Kidney (tissue), 14 donors: ENCODE results near the gene SPTBN5. TPM values are rescaled to one million over a fixed set of nuclear protein-coding genes. Genes with fewer than 3 reads are reported as not detected.
A peak's percentile ranks its signal among the peaks of the same experiment; 100 is the strongest.

Experiments
- DNase-seq, 5 donors: peaks; one replicate each; pipeline ENCODE4 v3.0.0-alpha.2; 2013 to 2020
- FAIRE-seq: peaks from 2 replicates; lab custom pipeline; 2012; peaks lifted over from hg19 to GRCh38; lab: Jason Lieb, UNC
- H3K27ac ChIP-seq, 2 donors: one replicate each; pipeline ENCODE4 v1.7.0; 2013; ENCODE audit warnings: low read depth in 2 of 2, low read length in 2 of 2, inconsistent platforms in 1 of 2
- H3K27me3 ChIP-seq: one replicate; pipeline ENCODE4 v1.7.1; 2013; ENCODE audit warnings: low read length, inconsistent platforms; ENCODE audit not compliant: control insufficient read depth, insufficient read depth
- H3K36me3 ChIP-seq, 3 donors: one replicate each; pipeline versions ENCODE4 v1.7.0 to v1.7.1; 2013; ENCODE audit warnings: low read length in 3 of 3, control low read depth in 1 of 3, inconsistent platforms in 1 of 3; ENCODE audit not compliant: insufficient read depth in 3 of 3, control insufficient read depth in 2 of 3
- H3K4me1 ChIP-seq, 3 donors: one replicate each; pipeline versions ENCODE4 v1.7.0 to v1.7.1; 2013; ENCODE audit warnings: low read length in 3 of 3, inconsistent platforms in 1 of 3, low read depth in 1 of 3; ENCODE audit not compliant: control insufficient read depth in 2 of 3, insufficient read depth in 2 of 3
- H3K4me3 ChIP-seq, 3 donors: one replicate each; pipeline versions ENCODE4 v1.7.0 to v1.8.1; 2013; ENCODE audit warnings: low read length in 3 of 3, control low read depth in 1 of 3, inconsistent platforms in 1 of 3
- H3K9ac ChIP-seq, 3 donors: one replicate each; pipeline versions ENCODE4 v1.7.0 to v1.7.1; 2013; ENCODE audit warnings: low read length in 3 of 3, control low read depth in 1 of 3, inconsistent platforms in 1 of 3
- H3K9me3 ChIP-seq, 3 donors: one replicate each; pipeline versions ENCODE4 v1.7.0 to v1.7.1; 2013; ENCODE audit warnings: low read length in 3 of 3, control low read depth in 1 of 3, inconsistent platforms in 1 of 3; ENCODE audit not compliant: control insufficient read depth in 2 of 3, insufficient read depth in 1 of 3
- intact Hi-C: fragments of 100-400 bp; cut with DNase I; formaldehyde crosslinking; loops from one replicate; pipeline ENCODE4 v1.11.1; 2022
- polyA plus RNA-seq: library from polyadenylated mRNA; stranded (reverse); fragments of 350-450 nt; fragmentation: Illumina TruSeq; extraction: RNeasy Lipid Tissue Mini Kit (QIAGEN cat#74804); gene quantifications from one replicate; pipeline ENCODE4 v1.2.3, GENCODE V29; 2014; ENCODE audit warnings: low read depth, low replicate concordance; ENCODE audit not compliant: insufficient read depth
- total RNA-seq: library from RNA; stranded (reverse); fragmentation: NEBNext Ultra II Directional; extraction: Animal tissue kit (Norgen Biotek cat#: 25700); gene quantifications from one replicate; pipeline ENCODE4 v1.2.1, GENCODE V29; 2021
- TF ChIP-seq, protein P1 (sequence below): IDR thresholded peaks from 3 replicates; pipeline ENCODE4 v1.5.1; 2012; ENCODE audit warnings: mild to moderate bottlenecking, moderate library complexity, borderline replicate concordance; ENCODE audit not compliant: insufficient read depth; ENCODE audit errors: extremely low read depth
- donor health status: control.
- donor health status: control.
- donor health status: control.
- donor health status: control.
- donor health status: control.
- donor health status: DM: yes; HTN: yes; CAD: no.
- donor health status: Normal renal cell carcinoma (clear cell type).

Gene SPTBN5
- total and polyA plus RNA-seq, 2 donors from 2014 or later: 1.2 to 2.6 TPM

DNA sequence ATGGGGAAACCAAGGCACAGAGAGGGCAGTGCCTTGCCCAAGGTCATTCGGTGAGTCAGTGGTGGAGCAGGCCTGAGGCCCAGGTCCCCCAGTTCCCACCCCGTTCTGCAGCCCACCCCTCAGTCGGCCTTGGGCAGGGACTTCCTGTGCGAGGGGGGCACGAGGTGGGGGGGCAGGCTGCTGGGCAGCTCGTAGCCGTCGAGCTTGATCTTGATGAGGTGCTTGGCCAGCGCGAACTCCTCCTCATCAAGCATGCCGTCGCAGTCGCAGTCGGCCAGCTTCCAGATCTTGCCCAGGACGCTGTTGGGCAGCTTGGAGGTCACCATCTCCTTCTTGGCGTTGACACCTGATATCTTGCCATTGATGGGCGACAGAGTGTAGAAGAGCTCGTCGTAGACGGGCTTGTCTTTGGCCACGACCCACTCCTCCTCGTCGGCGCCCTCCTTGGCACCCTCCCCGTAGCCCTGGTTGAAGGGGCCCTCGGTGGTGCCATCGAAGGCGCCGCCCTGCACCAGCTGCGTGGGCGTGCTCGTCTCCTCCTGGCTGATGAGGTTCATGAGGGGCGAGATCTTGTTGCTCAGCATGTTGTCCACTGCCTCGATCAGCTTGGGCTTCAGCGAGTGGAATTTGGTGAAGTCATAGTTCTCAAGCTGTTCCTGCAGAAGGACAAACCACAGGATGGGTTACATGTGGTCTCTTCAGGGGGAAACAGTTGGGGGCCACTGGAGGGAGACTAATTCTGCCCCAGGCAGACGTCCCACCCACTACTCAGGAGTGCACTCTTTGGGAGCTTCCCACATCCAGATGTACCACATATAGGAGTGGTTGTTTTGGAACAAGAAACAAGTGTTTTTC, 6.9 kb upstream of the SPTBN5 start:
- Histone ChIP-seq H3K9me3 (no peaks in the 10 kb centered on the region), H3K27me3 (no peaks in the 10 kb centered on the region), H3K4me1 (peaks cover 0 to 4% (median 3%) of the 10 kb centered on the region in 3 donors), H3K27ac (no peak overlapping the region), H3K36me3 (peaks cover 0 to 6% (median 4%) of the 10 kb centered on the region in 3 donors), H3K4me3 (no peak overlapping the region), H3K9ac (no peak overlapping the region)
- DNase-seq (no peak), FAIRE-seq (no peak)
- TF ChIP-seq, protein P1, sequence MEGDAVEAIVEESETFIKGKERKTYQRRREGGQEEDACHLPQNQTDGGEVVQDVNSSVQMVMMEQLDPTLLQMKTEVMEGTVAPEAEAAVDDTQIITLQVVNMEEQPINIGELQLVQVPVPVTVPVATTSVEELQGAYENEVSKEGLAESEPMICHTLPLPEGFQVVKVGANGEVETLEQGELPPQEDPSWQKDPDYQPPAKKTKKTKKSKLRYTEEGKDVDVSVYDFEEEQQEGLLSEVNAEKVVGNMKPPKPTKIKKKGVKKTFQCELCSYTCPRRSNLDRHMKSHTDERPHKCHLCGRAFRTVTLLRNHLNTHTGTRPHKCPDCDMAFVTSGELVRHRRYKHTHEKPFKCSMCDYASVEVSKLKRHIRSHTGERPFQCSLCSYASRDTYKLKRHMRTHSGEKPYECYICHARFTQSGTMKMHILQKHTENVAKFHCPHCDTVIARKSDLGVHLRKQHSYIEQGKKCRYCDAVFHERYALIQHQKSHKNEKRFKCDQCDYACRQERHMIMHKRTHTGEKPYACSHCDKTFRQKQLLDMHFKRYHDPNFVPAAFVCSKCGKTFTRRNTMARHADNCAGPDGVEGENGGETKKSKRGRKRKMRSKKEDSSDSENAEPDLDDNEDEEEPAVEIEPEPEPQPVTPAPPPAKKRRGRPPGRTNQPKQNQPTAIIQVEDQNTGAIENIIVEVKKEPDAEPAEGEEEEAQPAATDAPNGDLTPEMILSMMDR: no peak
- intact Hi-C loops: no loop called here

DNA sequence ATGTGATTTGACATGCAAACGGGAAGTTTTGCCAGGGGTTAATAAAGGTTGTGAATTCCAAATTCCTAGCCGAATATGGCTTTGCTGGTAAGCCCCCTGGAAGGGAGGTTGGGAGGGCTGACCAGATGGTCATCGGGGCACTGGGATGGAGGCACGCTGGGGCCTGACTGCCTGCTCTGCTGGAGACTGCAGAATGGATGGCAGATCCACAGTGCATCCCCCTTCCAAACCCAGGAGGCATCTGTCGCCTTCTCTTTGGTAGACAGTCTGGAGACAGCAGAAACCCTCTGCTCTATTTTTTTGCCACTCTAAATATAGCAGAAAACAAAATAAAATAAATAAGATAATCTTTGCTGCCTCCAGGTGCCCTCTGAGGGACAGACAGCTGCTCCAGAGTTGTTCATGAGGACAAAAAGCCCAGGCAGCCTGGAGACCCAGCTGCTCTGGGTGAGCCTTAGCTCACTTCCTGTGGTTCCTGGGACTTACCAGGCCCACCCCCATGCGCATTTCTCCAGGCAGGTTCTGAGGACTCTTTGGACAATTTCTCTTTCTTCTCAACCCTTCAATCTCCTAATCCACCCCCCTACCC, 6.1 kb upstream of the SPTBN5 start:
- DNase-seq (no peak), FAIRE-seq (no peak)
- H3K36me3 ChIP-seq: peaks cover 0 to 6% (median 4%) of the 10 kb centered on the region in 3 donors
- no peak overlapping the region for H3K27ac ChIP-seq
- TF ChIP-seq, protein P1: no peak
- no peaks in the 10 kb centered on the region for H3K9me3 ChIP-seq
- H3K4me3 ChIP-seq: no peak overlapping the region
- no peak overlapping the region for H3K9ac ChIP-seq
- H3K27me3 ChIP-seq: no peaks in the 10 kb centered on the region
- H3K4me1 ChIP-seq: peaks cover 0 to 6% (median 4%) of the 10 kb centered on the region in 3 donors
- intact Hi-C loops: no loop called here

DNA sequence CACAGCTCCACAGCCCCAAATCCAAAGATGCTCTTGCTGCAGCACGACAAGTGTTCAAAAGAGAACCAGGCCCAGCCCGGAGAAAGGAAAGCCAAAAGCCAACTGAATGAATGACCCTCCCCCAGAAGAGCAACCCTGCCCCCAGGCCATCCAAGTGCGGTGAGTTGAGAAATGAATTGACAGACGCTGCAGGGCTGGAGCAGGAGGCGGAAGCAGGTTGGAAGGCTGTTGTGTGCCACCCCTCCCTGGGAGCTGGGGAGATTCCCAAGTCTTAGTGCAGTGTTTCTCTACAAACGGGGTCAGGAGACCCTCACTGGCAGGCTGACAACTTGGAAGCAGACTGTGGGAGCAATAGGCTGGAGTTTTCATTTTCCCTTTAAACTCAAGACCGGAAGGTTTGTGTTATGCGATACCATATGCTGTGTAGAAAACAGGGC, 3.5 kb upstream of the SPTBN5 start:
- TF ChIP-seq, protein P1: no peak
- Histone ChIP-seq H3K27ac (no peak overlapping the region), H3K36me3 (peaks cover 0 to 6% (median 4%) of the 10 kb centered on the region in 3 donors), H3K4me1 (peaks cover 0 to 22% (median 17%) of the 10 kb centered on the region in 3 donors), H3K9ac (no peak overlapping the region), H3K27me3 (no peaks in the 10 kb centered on the region), H3K9me3 (no peaks in the 10 kb centered on the region), H3K4me3 (no peak overlapping the region)
- peak in 3 of 5 donors; percentile 58 to 84 (median 72) for DNase-seq
- intact Hi-C loops: no loop called here
- no peak for FAIRE-seq
